ENCODE measurements around the gene GIMAP5. TPM values are rescaled to one million over a fixed set of nuclear protein-coding genes. Genes with fewer than 3 reads are reported as not detected.

The GIMAP5 gene
- total RNA-seq, 2 donors from 2014 or later = 44.1 to 65.3 TPM

DNA sequence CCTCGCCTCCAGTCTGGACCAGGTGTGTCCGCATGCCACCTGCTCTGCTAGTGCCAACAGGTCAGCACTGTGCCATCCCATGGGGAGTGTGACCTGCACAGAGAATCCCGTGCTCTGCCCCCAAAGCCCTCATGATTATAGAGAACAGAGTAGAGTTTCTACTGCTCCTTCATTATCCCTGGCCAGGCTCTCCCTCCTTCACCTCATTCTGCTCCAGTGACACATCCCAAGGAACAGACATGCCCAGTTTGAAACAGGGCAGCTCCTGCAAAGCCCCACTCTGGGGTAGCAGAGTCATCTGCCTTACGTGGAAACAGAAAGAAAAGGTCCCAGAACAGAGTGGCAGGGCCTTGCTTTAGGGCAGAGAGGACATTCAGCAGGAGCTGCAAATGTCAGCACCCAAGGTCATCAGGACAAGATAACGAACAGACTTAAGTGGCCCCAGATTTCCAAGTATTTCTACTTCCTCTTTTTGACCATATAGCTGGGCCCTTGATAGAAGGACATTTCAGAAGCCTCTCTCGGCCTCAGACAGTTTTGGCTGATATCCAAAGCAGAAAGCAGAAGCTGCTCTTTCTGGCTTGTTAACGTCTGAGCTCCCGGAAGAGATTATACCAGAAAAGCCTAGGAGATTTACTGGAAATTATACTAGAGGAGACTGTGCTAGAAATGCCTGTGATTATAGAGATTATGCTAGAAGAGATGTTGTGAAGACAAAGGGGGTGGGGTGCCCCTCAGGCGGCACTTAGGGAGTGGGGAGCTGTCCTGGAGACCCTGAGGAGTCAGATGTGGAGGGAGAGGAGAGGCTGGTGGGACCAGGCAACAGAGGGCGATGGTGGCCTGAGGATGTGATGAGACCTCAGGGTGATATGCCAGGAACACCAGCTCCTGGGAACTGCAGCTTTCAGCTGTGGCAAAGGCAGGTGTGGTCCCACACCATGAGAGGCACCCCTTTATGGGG, 50.4 kb downstream of the GIMAP5 start:
- ATAC-seq (no peak), DNase-seq (no peak)
- Mint-ChIP-seq H3K27ac (no peak overlapping the region), H3K4me3 (no peak overlapping the region), H3K27me3 (peaks cover 27% of the 10 kb centered on the region), H3K36me3 (ENCODE audit: low read depth) (peaks cover 2% of the 10 kb centered on the region), H3K4me1 (peaks cover 4% of the 10 kb centered on the region)
- no peaks in the 10 kb centered on the region for H3K9me3 ChIP-seq (ENCODE audit: control insufficient read depth, low read length, poor library complexity, severe bottlenecking)

DNA sequence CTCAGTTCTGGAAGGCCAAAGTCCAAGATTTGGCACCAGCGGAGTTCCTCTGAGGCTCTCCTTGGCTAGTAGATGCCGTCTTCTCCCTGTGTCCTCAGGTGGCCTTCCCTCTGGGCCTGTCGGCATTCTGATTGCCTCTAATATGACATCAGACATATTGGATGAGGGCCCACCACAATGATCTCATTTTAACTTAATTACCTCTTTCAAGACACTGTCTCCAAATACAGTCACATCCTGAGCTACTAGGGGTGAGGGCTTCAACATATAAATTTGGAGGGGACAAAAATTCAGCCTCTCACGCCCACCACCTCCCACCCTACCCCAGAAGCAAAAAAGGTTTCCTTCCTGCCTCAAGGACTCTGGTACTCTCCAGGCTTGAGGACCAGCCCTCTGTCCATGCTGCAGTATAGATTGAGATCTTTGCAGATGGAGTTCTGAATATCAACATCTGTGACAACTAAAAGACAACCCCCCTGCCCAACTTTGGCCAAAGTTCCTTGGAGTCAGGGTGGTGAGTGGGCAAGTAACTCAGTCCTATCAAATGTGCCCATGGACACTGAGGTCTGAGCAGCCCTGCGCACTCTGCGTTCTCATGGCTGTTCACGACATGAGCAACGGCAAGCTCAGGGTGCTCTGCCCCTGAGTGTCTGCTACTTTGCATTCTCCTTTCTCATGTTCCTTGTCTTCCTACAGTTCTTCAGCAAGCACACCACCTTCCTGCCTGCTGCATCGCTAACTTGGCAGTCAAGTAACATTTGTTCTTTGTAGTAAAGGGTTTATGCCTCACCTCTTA, 51.5 kb downstream of the GIMAP5 start:
- H3K4me1 Mint-ChIP-seq = peaks cover 4% of the 10 kb centered on the region
- H3K27me3 Mint-ChIP-seq = peaks cover 27% of the 10 kb centered on the region
- no peak overlapping the region for H3K27ac Mint-ChIP-seq
- no peak for DNase-seq
- no peak overlapping the region for H3K4me3 Mint-ChIP-seq
- H3K9me3 ChIP-seq (ENCODE audit: control insufficient read depth, low read length, poor library complexity, severe bottlenecking) = no peaks in the 10 kb centered on the region
- peaks cover 2% of the 10 kb centered on the region for H3K36me3 Mint-ChIP-seq (ENCODE audit: low read depth)
- ATAC-seq = no peak

DNA sequence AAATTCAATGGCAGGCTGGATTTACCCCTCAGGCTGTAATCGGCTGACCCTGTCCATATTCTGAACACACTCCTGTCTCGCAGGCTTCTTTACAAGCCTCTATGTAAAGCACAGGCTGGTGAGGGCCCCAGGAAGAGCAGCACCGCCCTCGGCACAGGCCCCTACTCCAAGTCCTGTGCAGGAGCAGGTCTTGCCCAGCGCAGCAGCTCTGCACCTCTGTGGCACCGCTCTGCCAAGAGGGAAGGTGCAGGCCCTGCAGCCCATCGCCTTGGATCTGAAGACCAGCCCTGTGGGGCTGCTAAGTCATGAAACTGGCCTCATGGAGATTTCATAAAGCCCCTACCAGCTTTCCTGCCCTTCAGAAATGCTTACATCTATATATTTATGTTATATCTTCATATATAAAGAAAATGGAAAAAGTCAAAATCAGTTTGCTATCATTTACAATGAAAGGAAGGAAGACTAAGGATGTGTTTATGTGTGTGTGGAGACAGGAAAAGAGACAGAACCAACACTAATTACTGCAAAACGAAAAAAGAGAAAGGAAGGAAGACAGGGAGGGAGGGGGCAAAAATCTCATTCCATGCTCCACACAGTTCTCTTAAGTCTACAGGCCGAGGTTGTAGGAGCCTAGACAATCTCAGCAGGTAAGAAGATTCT, 53.3 kb downstream of the GIMAP5 start:
- Mint-ChIP-seq H3K4me3 (no peak overlapping the region), H3K36me3 (ENCODE audit: low read depth) (peaks cover 2% of the 10 kb centered on the region), H3K27me3 (peaks cover 23% of the 10 kb centered on the region)

DNA sequence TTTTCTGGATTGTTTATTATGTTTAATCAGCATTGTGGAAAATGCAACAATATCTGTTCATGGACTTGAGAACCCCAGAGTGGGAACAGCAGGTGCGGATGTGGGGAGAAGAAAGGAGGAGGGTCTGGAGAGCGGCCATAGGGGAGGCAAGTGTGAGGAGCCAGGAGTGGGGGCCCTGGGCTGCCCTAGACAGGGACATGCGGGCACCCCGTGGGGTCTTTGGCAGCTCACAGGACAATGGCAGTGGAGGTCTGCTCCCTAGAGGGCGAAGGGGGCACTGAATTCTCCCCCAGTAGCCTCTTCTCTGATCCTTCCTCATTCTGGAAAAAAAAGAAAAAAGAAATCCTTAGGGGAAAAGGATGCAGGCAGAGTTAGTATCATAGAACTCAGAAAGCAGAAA, 54.1 kb downstream of the GIMAP5 start:
- Mint-ChIP-seq H3K36me3 (ENCODE audit: low read depth) (peaks cover 2% of the 10 kb centered on the region), H3K27me3 (peaks cover 18% of the 10 kb centered on the region), H3K4me3 (no peak overlapping the region), H3K4me1 (peaks cover 2% of the 10 kb centered on the region), H3K27ac (no peak overlapping the region)
- DNase-seq (no peak), ATAC-seq (no peak)
- H3K9me3 ChIP-seq (ENCODE audit: control insufficient read depth, low read length, poor library complexity, severe bottlenecking) = no peaks in the 10 kb centered on the region

More for the DNA sequence above, 53.3 kb downstream of the GIMAP5 start:
- H3K4me1 Mint-ChIP-seq = peaks cover 4% of the 10 kb centered on the region
- DNase-seq (no peak), ATAC-seq (no peak)
- H3K9me3 ChIP-seq (ENCODE audit: control insufficient read depth, low read length, poor library complexity, severe bottlenecking) = no peaks in the 10 kb centered on the region
- H3K27ac Mint-ChIP-seq = no peak overlapping the region

DNA sequence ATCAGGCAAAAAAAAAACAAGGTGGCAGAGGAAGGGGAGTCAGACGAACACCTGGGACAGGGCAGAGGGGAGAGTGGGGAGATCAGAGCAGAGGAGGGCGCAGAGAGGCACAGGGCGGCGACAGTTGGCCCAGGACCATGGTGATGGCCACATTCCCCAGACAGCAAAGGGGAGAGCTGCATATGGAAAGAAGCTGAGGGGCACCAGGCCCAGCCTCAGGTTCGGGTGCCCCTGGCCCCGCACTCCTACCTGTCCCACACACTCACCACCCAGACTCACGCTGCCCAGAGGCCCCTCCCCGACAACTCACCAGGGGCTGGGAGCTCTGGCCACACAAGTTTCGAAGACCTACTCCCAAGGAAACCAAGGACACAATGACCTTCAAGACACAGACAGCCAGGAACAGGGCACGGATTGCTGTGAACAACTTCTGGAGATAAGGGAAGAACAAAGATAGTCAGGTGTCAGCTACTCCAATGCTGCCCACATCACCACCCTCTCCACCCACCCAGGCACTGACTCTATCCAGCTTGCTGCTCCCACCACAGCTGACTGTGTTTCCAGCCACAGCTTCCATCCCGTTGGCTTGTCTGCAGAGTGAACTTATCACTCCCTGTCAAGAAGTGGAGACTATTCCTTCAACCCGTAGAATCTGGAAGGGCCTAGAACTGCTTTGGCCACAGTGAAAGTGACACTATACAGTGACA, 54.7 kb downstream of the GIMAP5 start:
- H3K4me3 Mint-ChIP-seq = no peak overlapping the region

More for the DNA sequence above, 54.7 kb downstream of the GIMAP5 start:
- Mint-ChIP-seq H3K4me1 (peaks cover 2% of the 10 kb centered on the region), H3K27me3 (peaks cover 19% of the 10 kb centered on the region), H3K27ac (no peak overlapping the region), H3K36me3 (ENCODE audit: low read depth) (peaks cover 2% of the 10 kb centered on the region)
- no peak for DNase-seq
- H3K9me3 ChIP-seq (ENCODE audit: control insufficient read depth, low read length, poor library complexity, severe bottlenecking) = no peaks in the 10 kb centered on the region
- no peak for ATAC-seq

Other genes starting within 250 kb of the GIMAP5 start
- 10 to 100 TPM; 62.7 to 68.3 TPM for gene GIMAP7, start 222.5 kb upstream of the GIMAP5 start, total RNA-seq
- gene GIMAP4, start 170.0 kb upstream of the GIMAP5 start, total RNA-seq = 100 to 1,000 TPM in 1 of 2 donors, 10 to 100 TPM in 1; 62.1 to 113 TPM
- 10 to 100 TPM; 25.5 to 48.3 TPM for gene GIMAP6, start 105.0 kb upstream of the GIMAP5 start, total RNA-seq
- gene GIMAP2, start 51.7 kb upstream of the GIMAP5 start, total RNA-seq = 10 to 100 TPM; 53.7 to 68.2 TPM
- 10 to 100 TPM; 14.1 to 23.0 TPM for gene GIMAP1, start 20.8 kb upstream of the GIMAP5 start, total RNA-seq
- not detected for gene TMEM176B, start 62.9 kb downstream of the GIMAP5 start, total RNA-seq
- gene TMEM176A, start 63.4 kb downstream of the GIMAP5 start, total RNA-seq = under 1 TPM in 1 of 2 donors, not detected in 1; 0.20 TPM
- not detected for gene AOC1, start 115.1 kb downstream of the GIMAP5 start, total RNA-seq
- gene KCNH2, start 240.9 kb downstream of the GIMAP5 start, total RNA-seq = 1 to 10 TPM; 2.2 to 5.6 TPM

Data from T-helper 17 cell (primary cell).